Omental fat pad (tissue), 4 donors: ENCODE measurements around the gene MYG1. TPM values are rescaled to one million over a fixed set of nuclear protein-coding genes. Genes with fewer than 3 reads are reported as not detected.
"Not testable (repeated sequence)": the region's sequence is repeated elsewhere in the genome, so short reads cannot be mapped to it uniquely, and the experiment has no call there.

Experiments used
- ATAC-seq: fragments of 150-250 bp; one replicate; pipeline ENCODE4 v1.9.1; 2016; ENCODE audit warnings: mild to moderate bottlenecking, moderate library complexity; ENCODE audit not compliant: low FRiP score
- DNase-seq: peaks from one replicate; pipeline ENCODE4 v3.0.0-alpha.2; 2019; ENCODE audit warnings: low spot score
- total RNA-seq, 4 donors: library from RNA; depleted of rRNA; stranded (reverse); fragments of >200 nt; gene quantifications; one replicate each; pipeline ENCODE4 v1.1.0, GENCODE V29; 2016
- TF ChIP-seq, protein P1 (sequence below), 3 donors: fragments of 450-650 bp; IDR thresholded peaks; one replicate each; pipeline ENCODE4 v1.5.1; 2016 to 2017; ENCODE audit warnings: antibody characterized with exemption in 3 of 3, mild to moderate bottlenecking in 3 of 3, moderate library complexity in 2 of 3

Gene MYG1
- total RNA-seq, 4 donors from 2014 or later: 33.9 to 42.6 (median 35.7) TPM

DNA sequence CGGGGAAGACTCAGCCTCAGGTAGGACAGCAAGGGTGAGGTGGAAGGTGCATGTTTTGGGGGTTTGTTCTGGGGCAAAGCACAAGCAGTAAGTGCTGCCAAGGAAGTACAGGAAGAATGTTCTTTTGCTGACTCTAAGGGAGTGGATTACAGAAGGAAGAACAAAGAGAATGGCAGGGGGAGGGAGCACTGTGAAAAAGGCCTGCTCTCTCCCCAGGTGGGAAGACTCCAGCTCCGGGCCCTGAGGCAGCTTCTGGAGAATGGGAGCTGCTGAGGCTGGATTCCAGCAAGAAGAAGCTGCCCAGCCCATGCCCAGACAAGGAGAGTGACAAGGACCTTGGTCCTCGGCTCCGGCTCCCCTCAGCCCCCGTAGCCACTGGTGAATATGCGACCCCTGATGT, 11.2 kb upstream of the MYG1 start:
- TF ChIP-seq, protein P1, sequence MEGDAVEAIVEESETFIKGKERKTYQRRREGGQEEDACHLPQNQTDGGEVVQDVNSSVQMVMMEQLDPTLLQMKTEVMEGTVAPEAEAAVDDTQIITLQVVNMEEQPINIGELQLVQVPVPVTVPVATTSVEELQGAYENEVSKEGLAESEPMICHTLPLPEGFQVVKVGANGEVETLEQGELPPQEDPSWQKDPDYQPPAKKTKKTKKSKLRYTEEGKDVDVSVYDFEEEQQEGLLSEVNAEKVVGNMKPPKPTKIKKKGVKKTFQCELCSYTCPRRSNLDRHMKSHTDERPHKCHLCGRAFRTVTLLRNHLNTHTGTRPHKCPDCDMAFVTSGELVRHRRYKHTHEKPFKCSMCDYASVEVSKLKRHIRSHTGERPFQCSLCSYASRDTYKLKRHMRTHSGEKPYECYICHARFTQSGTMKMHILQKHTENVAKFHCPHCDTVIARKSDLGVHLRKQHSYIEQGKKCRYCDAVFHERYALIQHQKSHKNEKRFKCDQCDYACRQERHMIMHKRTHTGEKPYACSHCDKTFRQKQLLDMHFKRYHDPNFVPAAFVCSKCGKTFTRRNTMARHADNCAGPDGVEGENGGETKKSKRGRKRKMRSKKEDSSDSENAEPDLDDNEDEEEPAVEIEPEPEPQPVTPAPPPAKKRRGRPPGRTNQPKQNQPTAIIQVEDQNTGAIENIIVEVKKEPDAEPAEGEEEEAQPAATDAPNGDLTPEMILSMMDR (IDR thresholded peaks at IDR 0.05): no peak
- ATAC-seq (no peak), DNase-seq (no peak)

DNA sequence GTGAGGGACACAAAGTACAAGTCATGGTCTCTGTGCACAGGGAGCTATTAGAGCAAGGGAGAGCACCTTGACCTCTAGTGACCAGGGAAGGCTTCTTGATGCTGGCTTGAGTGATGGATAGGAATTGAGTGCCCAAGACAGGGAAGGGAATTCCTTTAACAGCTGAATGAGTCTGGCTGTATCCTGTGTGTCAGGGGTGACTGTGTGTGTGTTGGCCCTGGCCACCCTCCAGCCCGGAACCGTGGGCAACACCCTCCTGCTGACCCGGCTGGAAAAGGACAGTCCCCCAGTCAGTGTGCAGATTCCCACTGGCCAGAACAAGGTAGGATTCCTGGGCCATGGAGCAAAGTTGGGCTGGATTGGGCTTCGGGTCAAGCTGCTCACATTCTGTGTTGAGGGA, 9.6 kb upstream of the MYG1 start:
- TF ChIP-seq, protein P1 (IDR thresholded peaks at IDR 0.05): no peak
- DNase-seq (no peak), ATAC-seq (no peak)

- TF ChIP-seq, protein P1 (IDR thresholded peaks at IDR 0.05): no peak
- ATAC-seq: no peak
- no peak for DNase-seq
These were observed 8.8 kb upstream of the MYG1 start for GRCh38 chr12:53290661-53291060.

GRCh38 chr12:53292426-53292825, 7.1 kb upstream of the MYG1 start:
- DNase-seq (no peak), ATAC-seq (no peak)
- TF ChIP-seq, protein P1 (IDR thresholded peaks at IDR 0.05): no peak

DNA sequence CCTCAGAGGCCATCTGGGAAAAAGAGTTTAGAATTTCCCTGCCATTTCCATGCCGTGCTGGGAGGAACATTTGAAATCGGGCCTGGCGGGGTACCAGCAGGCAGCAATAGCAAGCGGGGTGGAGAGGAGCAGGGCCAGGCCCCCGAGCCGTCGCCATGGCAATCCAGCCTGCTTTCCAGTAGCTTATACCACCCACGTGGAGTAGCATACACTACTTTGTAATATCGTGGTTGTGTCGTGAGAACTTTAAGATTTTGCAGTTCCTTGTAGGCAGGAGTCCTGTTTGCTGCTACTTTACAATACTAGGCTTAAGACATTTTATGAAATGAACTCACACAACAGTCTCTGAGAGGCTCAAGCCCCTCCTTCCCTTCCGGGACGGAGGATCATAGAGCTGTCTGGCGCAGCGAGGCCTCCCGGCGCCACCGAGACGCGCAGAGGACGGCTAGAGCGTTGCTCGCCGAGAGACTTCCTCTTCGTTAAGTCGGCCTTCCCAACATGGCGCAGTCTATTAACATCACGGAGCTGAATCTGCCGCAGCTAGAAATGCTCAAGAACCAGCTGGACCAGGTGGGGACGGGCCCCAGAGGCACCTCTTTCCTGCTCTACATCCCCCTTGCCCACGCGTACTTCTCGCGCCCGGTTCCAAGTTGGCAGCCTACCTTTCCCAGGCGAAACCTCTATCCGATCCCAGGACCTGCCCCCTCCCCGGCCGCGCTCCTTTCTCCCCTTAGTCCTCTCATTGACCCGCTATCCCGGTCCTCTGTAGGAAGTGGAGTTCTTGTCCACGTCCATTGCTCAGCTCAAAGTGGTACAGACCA, 4.2 kb upstream of the MYG1 start, which contains the start of gene PFDN5:
TSS of gene PFDN5 (plus strand) at position 473 of the 821 bp plus-strand sequence. CDS start at position 499, 26 bp downstream.
- ATAC-seq: peak; percentile 86
- TF ChIP-seq, protein P1 (IDR thresholded peaks at IDR 0.05): no peak
- DNase-seq: peak; percentile 59

DNA sequence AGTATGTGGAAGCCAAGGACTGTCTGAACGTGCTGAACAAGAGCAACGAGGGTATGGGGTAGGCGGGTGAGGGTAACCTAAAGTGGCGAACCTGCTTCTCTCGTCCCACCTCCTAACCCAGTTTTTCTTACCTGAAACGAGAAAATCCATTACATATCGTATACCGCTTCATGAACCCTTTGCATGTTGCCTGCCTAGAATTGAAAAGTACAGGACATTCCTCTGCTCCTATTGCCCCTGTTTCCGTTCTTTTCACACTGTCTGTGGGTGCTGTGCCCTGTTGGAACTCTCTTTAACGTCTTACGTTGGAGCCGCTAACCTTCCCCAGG, 3.6 kb upstream of the MYG1 start:
- TF ChIP-seq, protein P1 (IDR thresholded peaks at IDR 0.05): no peak
- ATAC-seq (no peak), DNase-seq (no peak)

- not testable (repeated sequence) for DNase-seq, ATAC-seq
These were observed 2.4 kb upstream of the MYG1 start for GRCh38 chr12:53297106-53297505.
